HK-2 (cell line): Measurements from ENCODE around the gene CKAP5.
"Not testable (repeated sequence)": the region's sequence is repeated elsewhere in the genome, so short reads cannot be mapped to it uniquely, and the experiment has no call there.

Experiments used
- DNase-seq: peaks from one replicate; pipeline ENCODE4 v3.0.0-alpha.2; 2018; ENCODE audit not compliant: unreplicated experiment

Gene CKAP5

GRCh38 chr11:46855167-46855566 is 9.1 kb upstream of the CKAP5 start:
- DNase-seq, result no peak

GRCh38 chr11:46850829-46851380 is 4.8 kb upstream of the CKAP5 start:
- DNase-seq, result no peak

GRCh38 chr11:46849631-46850030 is 3.6 kb upstream of the CKAP5 start:
- DNase-seq, result no peak

GRCh38 chr11:46846510-46846830 is 390 bp upstream of the CKAP5 start:
- no peak for DNase-seq

GRCh38 chr11:46845440-46845739 is 690 bp downstream of the CKAP5 start:
- no peak for DNase-seq

GRCh38 chr11:46840116-46840515 is 6.0 kb downstream of the CKAP5 start:
- no peak for DNase-seq

GRCh38 chr11:46838501-46838900 is 7.6 kb downstream of the CKAP5 start:
- no peak for DNase-seq

GRCh38 chr11:46837860-46838259 is 8.2 kb downstream of the CKAP5 start:
- DNase-seq, result no peak

GRCh38 chr11:46836870-46837269 is 9.2 kb downstream of the CKAP5 start:
- DNase-seq, result no peak

GRCh38 chr11:46836431-46836830 is 9.6 kb downstream of the CKAP5 start:
- DNase-seq, result no peak

GRCh38 chr11:46835897-46836296 is 10.2 kb downstream of the CKAP5 start:
- no peak for DNase-seq

GRCh38 chr11:46834821-46835220 is 11.3 kb downstream of the CKAP5 start:
- DNase-seq, result no peak

- no peak for DNase-seq
Observed at GRCh38 chr11:46832511-46833214, 13.4 kb downstream of the CKAP5 start.

GRCh38 chr11:46827995-46828394 is 18.1 kb downstream of the CKAP5 start:
- DNase-seq, result no peak

GRCh38 chr11:46826310-46827044 is 19.6 kb downstream of the CKAP5 start:
- DNase-seq, result no peak

GRCh38 chr11:46808799-46809431 is 37.2 kb downstream of the CKAP5 start:
- no peak for DNase-seq

GRCh38 chr11:46801694-46802470 is 44.2 kb downstream of the CKAP5 start:
- DNase-seq, result no peak

- no peak for DNase-seq
Observed at GRCh38 chr11:46800177-46800576, 45.9 kb downstream of the CKAP5 start.

GRCh38 chr11:46799725-46800124 is 46.4 kb downstream of the CKAP5 start:
- not testable (repeated sequence) for DNase-seq

GRCh38 chr11:46778416-46778815 is 67.7 kb downstream of the CKAP5 start:
- no peak for DNase-seq

- no peak for DNase-seq
Observed at GRCh38 chr11:46776878-46777277, 69.2 kb downstream of the CKAP5 start.

- no peak for DNase-seq
Observed at GRCh38 chr11:46769636-46770221, 76.4 kb downstream of the CKAP5 start.
